Measurements from ENCODE around the gene TRIM6.

GRCh38 chr11:5610446-5610845 is 14.0 kb downstream of the TRIM6 start:
- no peak for TF ChIP-seq CTCF (IDR thresholded peaks at IDR 0.05)
- no peak for TF ChIP-seq POLR2A (IDR thresholded peaks at IDR 0.05)
- no peak for TF ChIP-seq POLR2AphosphoS5 (IDR thresholded peaks at IDR 0.05)

Data from stomach (tissue), 4 donors.